AG04450 (cell line): Measurements from ENCODE around the gene WNK2. TPM values are rescaled to one million over a fixed set of nuclear protein-coding genes. Genes with fewer than 3 reads are reported as not detected.
"Not testable (repeated sequence)": the region's sequence is repeated elsewhere in the genome, so short reads cannot be mapped to it uniquely, and the experiment has no call there.

Source experiments
- CTCF ChIA-PET: fragments of 300-600, 350-600 bp; formaldehyde crosslinking; extraction: SDS; loops from one replicate; lab custom pipeline; 2022; ENCODE audit warnings: antibody characterized with exemption, inconsistent platforms; lab: Charles Lee
- POLR2A ChIA-PET: fragments of 350-600 bp; formaldehyde crosslinking; extraction: SDS; loops from one replicate; lab custom pipeline; 2021; ENCODE audit warnings: antibody characterized with exemption, inconsistent platforms; lab: Yijun Ruan, JAX
- DNase-seq: peaks from one replicate; pipeline ENCODE4 v3.0.0-alpha.2; 2011; ENCODE audit warnings: low read depth, low spot score
- H3K27ac ChIP-seq: one replicate; pipeline ENCODE4 v1.5.1; 2012; ENCODE audit warnings: low read depth, low read length, control low read depth
- H3K27me3 ChIP-seq: one replicate; pipeline ENCODE4 v1.6.0; 2012; ENCODE audit warnings: low read length; ENCODE audit not compliant: control insufficient read depth, insufficient read depth
- H3K4me3 ChIP-seq: 2 replicates; pipeline ENCODE4 v1.5.1; 2011; ENCODE audit warnings: mild to moderate bottlenecking, low read depth, low read length, control low read depth
- H3K9me3 ChIP-seq: 2 replicates; pipeline ENCODE4 v1.5.1; 2012; ENCODE audit warnings: low read length; ENCODE audit not compliant: control insufficient read depth, insufficient read depth
- polyA plus RNA-seq: library from polyadenylated mRNA; depleted of rRNA; stranded (reverse); fragments of >200 nt; gene quantifications from 2 replicates; pipeline ENCODE4 v1.2.3, GENCODE V29; 2011
- TF ChIP-seq, protein P1 (sequence below): IDR thresholded peaks from 2 replicates; pipeline ENCODE4 v1.5.1; 2011; ENCODE audit warnings: low read depth, low read length, control low read depth, inconsistent platforms

Gene WNK2
- polyA plus RNA-seq, 1 experiment = not detected

DNA sequence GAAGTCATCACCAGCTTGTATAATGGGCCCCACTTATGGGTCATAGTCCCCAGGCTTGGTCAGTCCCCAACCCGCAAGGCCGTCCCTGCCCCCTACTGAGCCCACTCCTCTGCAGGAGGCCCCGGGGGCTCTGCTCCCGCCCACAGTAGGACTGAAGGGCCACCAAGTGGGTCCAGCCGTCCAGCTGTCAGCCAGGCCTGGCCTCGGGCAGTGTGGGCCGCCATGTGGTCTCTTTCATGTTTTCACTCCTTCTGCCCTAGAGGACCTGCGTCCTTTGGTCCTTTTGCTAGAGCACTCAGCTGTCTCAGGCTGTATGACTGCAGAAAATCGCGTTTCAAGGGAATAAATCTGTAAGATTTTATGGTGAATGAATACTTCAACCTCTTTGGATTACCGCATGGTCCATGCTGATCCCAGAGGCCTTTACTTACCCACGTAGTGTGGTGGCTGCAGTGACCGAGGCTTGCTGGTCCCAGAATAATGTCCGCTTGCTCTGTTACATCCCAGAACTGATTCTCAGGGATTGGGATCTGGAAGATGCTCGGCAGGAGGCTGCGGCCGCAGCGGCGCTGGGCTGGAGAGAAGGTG, 161.8 kb downstream of the WNK2 start:
- H3K27ac ChIP-seq = no peak overlapping the region
- ChIA-PET CTCF (no interaction called here), POLR2A (no interaction called here)
- DNase-seq = no peak
- TF ChIP-seq, protein P1, sequence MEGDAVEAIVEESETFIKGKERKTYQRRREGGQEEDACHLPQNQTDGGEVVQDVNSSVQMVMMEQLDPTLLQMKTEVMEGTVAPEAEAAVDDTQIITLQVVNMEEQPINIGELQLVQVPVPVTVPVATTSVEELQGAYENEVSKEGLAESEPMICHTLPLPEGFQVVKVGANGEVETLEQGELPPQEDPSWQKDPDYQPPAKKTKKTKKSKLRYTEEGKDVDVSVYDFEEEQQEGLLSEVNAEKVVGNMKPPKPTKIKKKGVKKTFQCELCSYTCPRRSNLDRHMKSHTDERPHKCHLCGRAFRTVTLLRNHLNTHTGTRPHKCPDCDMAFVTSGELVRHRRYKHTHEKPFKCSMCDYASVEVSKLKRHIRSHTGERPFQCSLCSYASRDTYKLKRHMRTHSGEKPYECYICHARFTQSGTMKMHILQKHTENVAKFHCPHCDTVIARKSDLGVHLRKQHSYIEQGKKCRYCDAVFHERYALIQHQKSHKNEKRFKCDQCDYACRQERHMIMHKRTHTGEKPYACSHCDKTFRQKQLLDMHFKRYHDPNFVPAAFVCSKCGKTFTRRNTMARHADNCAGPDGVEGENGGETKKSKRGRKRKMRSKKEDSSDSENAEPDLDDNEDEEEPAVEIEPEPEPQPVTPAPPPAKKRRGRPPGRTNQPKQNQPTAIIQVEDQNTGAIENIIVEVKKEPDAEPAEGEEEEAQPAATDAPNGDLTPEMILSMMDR = no peak
- H3K9me3 ChIP-seq = peaks cover 3% of the 10 kb centered on the region; the same call in 1 of the 2 replicates
- H3K4me3 ChIP-seq = no peak overlapping the region
- H3K27me3 ChIP-seq = peaks cover 30% of the 10 kb centered on the region

DNA sequence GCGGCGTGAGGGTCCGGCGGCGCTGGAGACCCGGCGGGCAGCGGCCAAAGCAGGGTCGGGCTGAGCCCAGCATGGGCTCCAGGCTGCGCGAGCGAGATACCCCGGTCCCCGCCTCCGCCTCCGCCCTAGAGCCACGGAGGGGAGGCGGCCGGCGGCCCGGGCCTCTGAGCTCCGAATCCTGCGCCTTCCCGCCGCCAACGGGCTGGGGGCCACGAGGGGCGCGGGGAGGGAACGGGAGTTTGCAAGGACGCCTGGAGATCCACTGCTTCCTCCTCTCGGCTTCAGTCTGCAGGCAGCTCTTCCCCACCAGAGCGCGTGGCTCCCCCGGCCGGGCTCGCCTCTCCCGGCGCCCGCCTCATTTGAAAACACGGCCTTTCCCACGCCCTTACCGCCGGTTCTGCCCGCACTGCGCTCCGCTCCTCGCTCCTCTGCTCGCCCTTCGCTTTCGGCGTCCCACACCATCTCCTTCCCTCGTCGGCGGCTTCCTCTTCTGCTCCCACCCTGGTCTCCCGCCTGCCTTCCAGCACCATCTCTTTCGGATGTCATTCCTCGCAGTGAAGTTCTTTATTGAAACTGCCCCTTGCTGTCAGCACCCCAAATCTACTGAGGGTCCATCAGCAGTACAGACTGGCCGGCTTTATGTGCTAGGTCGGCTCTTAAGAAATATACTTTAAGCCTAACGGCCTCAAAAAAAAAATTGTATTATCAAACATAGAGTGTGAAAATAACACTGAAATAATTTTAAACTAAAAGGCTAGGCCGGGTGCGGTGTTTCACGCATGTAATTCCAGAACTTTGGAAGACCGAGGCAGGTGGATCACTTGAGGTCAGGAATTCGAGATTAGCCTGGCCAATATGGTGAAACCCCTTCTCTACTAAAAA, 162.5 kb downstream of the WNK2 start:
- DNase-seq = no peak
- POLR2A ChIA-PET = no interaction called here
- TF ChIP-seq, protein P1 = no peak
- H3K27me3 ChIP-seq = peaks cover 30% of the 10 kb centered on the region
- no peak overlapping the region for H3K27ac ChIP-seq
- CTCF ChIA-PET = interaction anchor here (0.7 kb wide), 1 partner anchor 56 kb away, joined by 4 read pairs; no protein-coding TSS in a partner anchor
- no peak overlapping the region for H3K4me3 ChIP-seq
- peaks cover 3% of the 10 kb centered on the region; the same call in 1 of the 2 replicates for H3K9me3 ChIP-seq

DNA sequence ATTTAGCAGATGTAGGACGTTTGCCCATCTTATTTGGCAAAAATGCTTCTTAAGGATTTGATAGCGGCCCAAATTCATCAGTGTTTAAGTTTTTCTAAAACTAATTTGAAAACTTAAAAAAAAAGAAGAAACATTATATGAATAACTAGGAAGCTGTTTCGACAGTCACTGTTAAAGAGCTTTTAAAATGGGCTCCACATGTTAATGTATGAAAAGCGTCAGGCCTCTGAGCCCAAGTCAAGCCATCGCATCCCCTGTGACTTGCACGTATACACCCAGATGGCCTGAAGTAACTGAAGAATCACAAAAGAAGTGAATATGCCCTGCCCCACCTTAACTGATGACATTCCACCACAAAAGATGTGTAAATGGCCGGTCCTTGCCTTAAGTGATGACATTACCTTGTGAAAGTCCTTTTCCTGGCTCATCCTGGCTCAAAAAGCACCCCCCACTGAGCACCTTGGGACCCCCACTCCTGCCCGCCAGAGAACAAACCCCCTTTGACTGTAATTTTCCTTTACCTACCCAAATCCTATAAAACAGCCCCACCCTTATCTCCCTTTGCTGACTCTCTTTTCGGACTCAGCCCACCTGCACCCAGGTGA, 163.5 kb downstream of the WNK2 start:
- DNase-seq, POLR2A ChIA-PET, H3K9me3 ChIP-seq, H3K27ac ChIP-seq, H3K4me3 ChIP-seq: not testable (repeated sequence)
- peaks cover 30% of the 10 kb centered on the region for H3K27me3 ChIP-seq
- CTCF ChIA-PET = interaction anchor here (0.7 kb wide), 1 partner anchor 57 kb away, joined by 4 read pairs; no protein-coding TSS in a partner anchor

DNA sequence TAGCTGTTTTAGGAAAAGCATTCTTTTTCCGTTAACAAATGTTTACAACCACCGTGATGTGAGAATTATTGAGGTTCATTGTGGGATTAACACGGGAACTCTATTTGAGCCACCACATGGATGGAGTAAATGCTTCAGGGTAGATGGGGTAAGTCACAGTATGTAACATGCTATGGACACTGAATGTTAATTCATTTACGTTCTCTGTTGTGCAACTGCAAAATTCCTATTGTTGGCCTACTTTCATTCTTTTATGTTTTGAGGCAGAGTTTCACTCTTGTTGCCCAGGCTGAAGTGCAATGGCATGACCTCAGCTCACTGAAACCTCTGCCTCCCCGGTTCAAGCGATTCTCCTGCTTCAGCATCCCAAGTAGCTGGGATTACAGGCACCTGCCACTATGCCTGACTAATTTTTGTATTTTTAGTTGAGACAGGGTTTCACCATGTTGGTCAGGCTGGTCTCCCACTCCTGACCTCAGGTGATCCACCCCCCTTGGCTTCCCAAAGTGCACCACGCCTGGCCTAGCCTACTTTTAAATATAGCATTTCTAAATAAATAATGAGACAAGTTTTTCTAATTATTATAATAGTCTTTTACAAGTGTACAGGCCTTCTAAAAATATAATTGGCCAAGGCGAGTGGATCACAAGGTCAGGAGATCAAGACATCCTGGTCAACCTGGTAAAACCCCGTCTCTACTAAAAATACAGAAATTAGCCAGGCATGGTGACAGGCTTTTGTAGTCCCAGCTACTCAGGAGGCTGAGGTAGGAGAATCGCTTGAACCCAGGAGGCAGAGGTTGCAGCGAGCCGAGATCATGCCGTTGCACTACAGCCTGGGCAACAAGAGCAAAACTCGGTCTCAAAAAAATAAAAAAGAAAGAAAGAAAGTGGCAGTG, 169.7 kb downstream of the WNK2 start:
- POLR2A ChIA-PET, CTCF ChIA-PET, H3K27me3 ChIP-seq, H3K27ac ChIP-seq, H3K9me3 ChIP-seq, DNase-seq, H3K4me3 ChIP-seq: not testable (repeated sequence)

DNA sequence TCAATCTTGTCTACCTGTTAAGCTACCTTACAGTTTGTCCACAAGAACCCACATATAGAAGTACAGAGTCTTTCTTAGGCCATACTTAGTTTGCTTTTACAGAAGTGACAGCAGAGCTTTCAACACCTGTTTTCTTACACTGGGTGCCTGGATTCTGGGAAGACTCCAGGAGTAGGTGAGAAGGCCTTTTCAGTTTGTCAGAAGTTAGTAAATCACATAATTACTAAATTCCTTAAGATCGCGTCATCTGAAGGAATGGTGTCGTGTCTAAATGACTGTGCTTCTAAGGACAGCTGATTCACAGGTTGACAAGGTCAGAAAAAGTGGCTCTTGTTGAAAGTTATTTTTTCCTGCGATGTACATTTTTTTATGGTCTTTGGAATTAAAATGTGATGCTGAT, 170.5 kb downstream of the WNK2 start:
- CTCF ChIA-PET = no interaction called here
- no peak for DNase-seq
- Histone ChIP-seq H3K9me3 (no peaks in the 10 kb centered on the region), H3K27ac (no peak overlapping the region), H3K4me3 (no peak overlapping the region), H3K27me3 (no peaks in the 10 kb centered on the region)
- POLR2A ChIA-PET = no interaction called here
- TF ChIP-seq, protein P1 = no peak
